Activated T-helper 17 cell treated with anti-CD3 and anti-CD28 coated beads, Interleukin-2, amount 50 U/mL, for 72 hours (primary cell): ENCODE results near the gene KLHL3. TPM values are rescaled to one million over a fixed set of nuclear protein-coding genes. Genes with fewer than 3 reads are reported as not detected.
A peak's percentile ranks its signal among the peaks of the same experiment; 100 is the strongest.
"Not testable (repeated sequence)": the region's sequence is repeated elsewhere in the genome, so short reads cannot be mapped to it uniquely, and the experiment has no call there.

Experiments
- ATAC-seq: fragments of 150-1000 bp; cut with Tn5 transposase; replicated peaks from 2 replicates; pipeline ENCODE4 v1.10.0; 2021; ENCODE audit warnings: mild to moderate bottlenecking, moderate library complexity
- H3K27ac Mint-ChIP-seq: one replicate; pipeline ENCODE4 v1.8.0; 2022; ENCODE audit warnings: mixed read lengths
- H3K27me3 Mint-ChIP-seq: one replicate; pipeline ENCODE4 v1.8.0; 2022; ENCODE audit warnings: mixed read lengths
- H3K36me3 Mint-ChIP-seq: one replicate; pipeline ENCODE4 v1.8.0; 2022; ENCODE audit warnings: low read depth, mild to moderate bottlenecking, mixed read lengths
- H3K4me1 Mint-ChIP-seq: one replicate; pipeline ENCODE4 v1.8.0; 2022; ENCODE audit warnings: mixed read lengths
- H3K4me3 Mint-ChIP-seq: one replicate; pipeline ENCODE4 v1.8.0; 2022; ENCODE audit warnings: mild to moderate bottlenecking, mixed read lengths
- H3K9me3 Mint-ChIP-seq: one replicate; pipeline ENCODE4 v1.8.0; 2022; ENCODE audit warnings: mixed read lengths
- total RNA-seq, 2 donors: library from RNA; stranded (reverse); gene quantifications; one replicate each; pipeline ENCODE4 v1.2.3, GENCODE V29; 2022

Gene KLHL3
- total RNA-seq, result 1 to 10 TPM; 5.3 to 9.5 TPM

GRCh38 chr5:137735555-137736284, at the start of gene KLHL3:
KLHL3 (minus strand) TSS chr5:137736089; CDS start chr5:137735646, 443 bp downstream.
- Mint-ChIP-seq H3K9me3 (no peaks in the 10 kb centered on the region), H3K27ac (no peak within 1 kb of the TSS), H3K4me3 (no peak within 1 kb of the TSS), H3K36me3 (no peaks in the 10 kb centered on the region), H3K4me1 (peaks cover 9% of the 10 kb centered on the region), H3K27me3 (no peaks in the 10 kb centered on the region)
- peak; percentile 12 for ATAC-seq

- Mint-ChIP-seq H3K4me1 (no peaks in the 10 kb centered on the region), H3K36me3 (no peaks in the 10 kb centered on the region), H3K9me3 (no peaks in the 10 kb centered on the region), H3K27me3 (peaks cover 5% of the 10 kb centered on the region), H3K4me3 (no peak overlapping the region), H3K27ac (no peak overlapping the region)
- ATAC-seq, result no peak
These were observed 47.2 kb upstream of the KLHL3 start for GRCh38 chr5:137782984-137783536.

- Mint-ChIP-seq H3K27me3 (peaks cover 5% of the 10 kb centered on the region), H3K4me3 (no peak overlapping the region), H3K9me3 (no peaks in the 10 kb centered on the region)
These were observed 46.2 kb upstream of the KLHL3 start for GRCh38 chr5:137782055-137782454.

DNA sequence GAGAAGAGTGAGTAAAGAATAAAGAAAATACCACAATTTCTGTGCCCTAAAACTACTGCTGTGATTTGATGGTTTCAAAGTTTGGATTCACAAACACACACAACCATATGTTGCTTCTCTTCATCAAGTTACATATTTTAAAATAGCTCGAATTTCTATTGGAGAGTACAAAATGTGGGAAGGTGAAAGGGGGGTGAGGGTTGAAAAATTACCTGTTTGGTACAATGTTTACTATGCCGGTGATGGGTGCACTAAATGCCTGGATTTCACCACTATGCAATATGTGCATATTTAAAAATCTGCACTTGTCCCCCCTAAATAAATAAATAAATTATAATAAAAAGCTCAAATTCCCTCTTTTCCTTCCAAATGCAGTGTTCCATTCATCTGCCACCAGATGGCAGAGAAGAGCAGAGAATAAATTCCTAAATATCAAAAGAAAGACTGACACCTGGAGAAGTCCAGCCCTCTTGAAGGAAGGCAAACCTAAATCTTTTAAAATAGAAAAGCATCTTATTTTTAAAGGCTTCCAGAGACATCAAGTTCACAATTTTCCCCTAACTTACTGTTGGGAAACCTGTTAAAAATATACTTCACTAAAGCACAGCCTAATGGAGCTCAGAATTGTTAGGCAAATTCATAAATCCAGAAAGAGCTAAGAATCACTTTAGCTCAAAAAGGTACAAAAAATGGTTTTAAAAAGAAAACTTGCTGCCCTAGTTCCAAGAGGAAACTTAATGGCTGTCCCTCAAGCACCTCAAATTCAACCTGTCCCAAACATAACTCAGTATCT, 43.1 kb upstream of the KLHL3 start:
- Mint-ChIP-seq H3K27me3 (peaks cover under 1% of the 10 kb centered on the region), H3K4me3 (no peak overlapping the region), H3K9me3 (no peaks in the 10 kb centered on the region), H3K4me1 (no peaks in the 10 kb centered on the region), H3K27ac (no peak overlapping the region), H3K36me3 (no peaks in the 10 kb centered on the region)
- no peak for ATAC-seq

More at GRCh38 chr5:137782055-137782454, 46.2 kb upstream of the KLHL3 start:
- ATAC-seq, result no peak
- no peak overlapping the region for H3K27ac Mint-ChIP-seq
- no peaks in the 10 kb centered on the region for H3K36me3 Mint-ChIP-seq
- H3K4me1 Mint-ChIP-seq, result no peaks in the 10 kb centered on the region

- H3K27ac Mint-ChIP-seq, H3K4me3 Mint-ChIP-seq, H3K9me3 Mint-ChIP-seq, H3K36me3 Mint-ChIP-seq, H3K4me1 Mint-ChIP-seq, H3K27me3 Mint-ChIP-seq, ATAC-seq: not testable (repeated sequence)
These were observed 32.0 kb upstream of the KLHL3 start for GRCh38 chr5:137767937-137768336.

DNA sequence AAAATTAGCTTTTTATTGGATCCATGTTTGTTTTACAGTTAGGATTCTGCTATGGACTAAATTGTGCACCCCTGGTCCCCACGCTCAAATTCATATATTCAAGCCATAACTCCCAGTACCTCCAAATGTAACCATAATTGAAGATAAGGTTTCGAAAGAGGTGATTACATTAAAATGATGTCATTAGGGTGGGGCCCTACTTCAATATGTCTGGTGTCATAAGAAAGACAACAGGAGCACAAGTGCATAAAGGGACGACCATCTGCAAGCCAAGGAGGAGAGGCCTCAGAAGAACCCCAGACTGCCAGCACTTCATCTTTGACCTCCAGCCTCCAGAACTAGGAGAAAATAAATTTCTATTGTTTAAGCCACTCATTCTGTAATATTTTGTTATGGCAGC, 25.7 kb upstream of the KLHL3 start:
- no peak overlapping the region for H3K4me3 Mint-ChIP-seq
- no peak overlapping the region for H3K27ac Mint-ChIP-seq
- H3K4me1 Mint-ChIP-seq, result no peaks in the 10 kb centered on the region
- no peak for ATAC-seq
- peaks cover 5% of the 10 kb centered on the region for H3K27me3 Mint-ChIP-seq
- H3K9me3 Mint-ChIP-seq, result no peaks in the 10 kb centered on the region
- no peaks in the 10 kb centered on the region for H3K36me3 Mint-ChIP-seq

DNA sequence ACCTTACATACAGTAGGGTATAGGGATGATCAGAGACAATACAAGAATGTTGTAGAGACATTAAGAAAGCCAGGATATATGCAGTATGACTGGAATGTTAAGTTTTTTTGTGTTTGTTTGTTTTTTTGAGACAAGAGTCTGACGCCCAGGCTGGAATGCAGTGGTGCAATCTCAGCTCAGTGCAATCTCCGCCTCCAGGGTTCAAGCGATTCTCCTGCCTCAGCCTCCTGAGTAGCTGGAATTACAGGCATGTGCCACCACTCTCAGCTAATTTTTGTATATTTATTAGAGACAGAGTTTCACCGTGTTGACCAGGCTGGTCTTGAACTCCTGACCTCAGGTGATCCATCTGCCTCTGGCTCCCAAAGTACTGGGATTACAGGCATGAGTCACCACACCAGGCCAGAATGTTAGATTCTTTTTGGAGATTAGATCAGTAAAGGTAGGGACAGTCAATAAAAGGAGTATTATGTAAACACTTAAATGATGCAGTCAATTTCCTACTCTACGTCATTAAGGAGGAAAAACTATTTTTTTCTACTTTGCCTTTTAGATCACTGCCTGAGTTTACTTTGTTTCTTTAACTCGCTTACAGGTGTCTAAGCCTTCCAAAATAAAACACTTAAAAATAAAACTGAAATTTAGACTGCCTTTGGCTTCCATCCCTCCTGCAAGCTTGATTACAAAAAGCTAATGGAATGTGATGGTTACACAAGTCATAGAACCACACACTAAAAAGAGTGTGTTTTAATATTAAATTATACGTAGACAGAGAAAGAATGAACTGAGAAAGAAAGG, 25.0 kb upstream of the KLHL3 start:
- ATAC-seq, result no peak
- Mint-ChIP-seq H3K27ac (no peak overlapping the region), H3K27me3 (peaks cover 5% of the 10 kb centered on the region), H3K4me3 (no peak overlapping the region), H3K4me1 (no peaks in the 10 kb centered on the region), H3K9me3 (no peaks in the 10 kb centered on the region), H3K36me3 (no peaks in the 10 kb centered on the region)

GRCh38 chr5:137760294-137760693, 24.4 kb upstream of the KLHL3 start:
- Mint-ChIP-seq H3K27ac (no peak overlapping the region), H3K9me3 (no peaks in the 10 kb centered on the region), H3K36me3 (no peaks in the 10 kb centered on the region), H3K27me3 (peaks cover under 1% of the 10 kb centered on the region), H3K4me1 (no peaks in the 10 kb centered on the region), H3K4me3 (no peak overlapping the region)
- ATAC-seq, result no peak

- Mint-ChIP-seq H3K4me1 (no peaks in the 10 kb centered on the region), H3K36me3 (peaks cover 10% of the 10 kb centered on the region), H3K27me3 (no peaks in the 10 kb centered on the region), H3K9me3 (no peaks in the 10 kb centered on the region), H3K27ac (no peak overlapping the region), H3K4me3 (no peak overlapping the region)
- ATAC-seq, result no peak
These were observed 22.9 kb upstream of the KLHL3 start for GRCh38 chr5:137758715-137759306.

- no peaks in the 10 kb centered on the region for H3K9me3 Mint-ChIP-seq
- H3K4me1 Mint-ChIP-seq, result no peaks in the 10 kb centered on the region
- H3K4me3 Mint-ChIP-seq, result no peak overlapping the region
- no peak overlapping the region for H3K27ac Mint-ChIP-seq
- peaks cover 17% of the 10 kb centered on the region for H3K36me3 Mint-ChIP-seq
- ATAC-seq, result no peak
- no peaks in the 10 kb centered on the region for H3K27me3 Mint-ChIP-seq
These were observed 22.2 kb upstream of the KLHL3 start for GRCh38 chr5:137758121-137758520.

DNA sequence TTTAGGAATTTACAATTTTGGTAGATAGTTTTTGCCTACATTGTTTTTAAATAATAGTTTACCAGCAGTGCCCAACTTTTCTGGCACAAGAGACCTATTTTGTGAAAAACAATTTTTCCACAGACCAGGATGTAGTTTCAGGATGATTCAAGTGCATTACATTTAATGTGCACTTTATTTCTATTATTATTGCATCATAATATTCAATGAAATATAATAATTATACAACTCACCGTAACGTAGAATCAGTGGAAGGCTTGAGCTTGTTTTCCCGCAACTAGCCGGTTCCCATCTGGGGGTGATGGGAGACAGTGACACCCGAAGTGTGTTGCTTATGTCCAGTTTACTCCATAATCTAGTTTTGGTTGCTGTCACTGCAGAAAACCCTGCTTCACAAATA, 21.7 kb upstream of the KLHL3 start:
- ATAC-seq, result no peak
- Mint-ChIP-seq H3K27me3 (no peaks in the 10 kb centered on the region), H3K9me3 (no peaks in the 10 kb centered on the region), H3K4me1 (no peaks in the 10 kb centered on the region), H3K36me3 (peaks cover 22% of the 10 kb centered on the region), H3K4me3 (no peak overlapping the region), H3K27ac (no peak overlapping the region)

GRCh38 chr5:137754961-137755762, 19.3 kb upstream of the KLHL3 start:
- no peaks in the 10 kb centered on the region for H3K27me3 Mint-ChIP-seq
- H3K4me3 Mint-ChIP-seq, result peak overlapping the region; percentile 91
- H3K9me3 Mint-ChIP-seq, result no peaks in the 10 kb centered on the region
- H3K36me3 Mint-ChIP-seq, result peaks cover 46% of the 10 kb centered on the region
- peak; percentile 28 for ATAC-seq
- H3K27ac Mint-ChIP-seq, result peak overlapping the region; percentile 99
- peaks cover 13% of the 10 kb centered on the region for H3K4me1 Mint-ChIP-seq

DNA sequence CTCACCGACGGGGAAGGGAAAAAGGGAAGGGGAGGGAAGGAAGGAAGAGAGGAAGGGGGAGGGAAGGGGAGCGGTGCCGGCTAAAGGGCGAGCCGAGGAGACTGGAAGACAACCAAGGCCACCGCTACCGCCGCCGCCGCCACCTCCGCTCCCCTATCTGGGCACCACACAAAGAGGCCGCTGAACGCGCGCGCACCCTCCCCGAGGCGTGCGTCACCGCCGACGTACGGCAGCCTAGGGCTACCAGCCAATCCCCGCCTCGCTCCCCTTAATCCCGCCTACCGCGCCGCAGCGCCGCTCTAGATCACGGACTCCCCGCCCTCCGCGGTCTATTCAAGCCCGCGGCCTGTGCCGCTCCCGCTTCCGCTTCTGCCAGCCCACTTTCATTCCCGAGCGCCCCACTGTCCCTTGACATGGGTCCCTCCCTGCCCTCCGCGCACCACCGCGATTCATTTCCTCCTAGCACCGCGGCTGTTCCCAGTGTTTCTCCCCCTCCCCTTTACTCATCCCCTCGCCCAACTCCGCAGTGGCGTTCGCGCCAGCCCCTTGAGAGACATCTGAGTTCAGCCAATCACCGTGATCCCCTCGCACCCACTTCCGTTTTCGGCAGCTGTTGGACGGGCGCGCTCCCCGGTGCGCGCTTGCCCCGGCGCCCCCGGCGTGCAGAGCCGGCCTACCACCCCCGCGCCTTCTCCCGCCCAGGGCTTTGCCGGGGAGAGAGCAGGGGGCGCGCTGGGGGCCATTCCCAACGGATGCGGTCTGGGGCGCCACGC, 18.5 kb upstream of the KLHL3 start, which contains the start of gene HNRNPA0:
Gene HNRNPA0 (minus strand): TSS at position 176 of the 773 bp plus-strand sequence. CDS start 297 bp downstream, outside the sequence.
- Mint-ChIP-seq H3K9me3 (no peaks in the 10 kb centered on the region), H3K27me3 (no peaks in the 10 kb centered on the region), H3K4me3 (peak within 1 kb of the TSS; percentile 91), H3K36me3 (peaks cover 50% of the 10 kb centered on the region), H3K27ac (peak within 1 kb of the TSS; percentile 99), H3K4me1 (peaks cover 14% of the 10 kb centered on the region)
- ATAC-seq, result peak; percentile 89
